GM18517 (cell line): ENCODE measurements around the gene PTGER4.
"Not testable (repeated sequence)": the region's sequence is repeated elsewhere in the genome, so short reads cannot be mapped to it uniquely, and the experiment has no call there.

Experiments used
- ATAC-seq: cut with Tn5 transposase; IDR thresholded peaks from one replicate; pipeline ENCODE4 v1.9.1; 2021; ENCODE audit warnings: mild to moderate bottlenecking, moderate library complexity; ENCODE audit not compliant: unreplicated experiment

PTGER4 gene

GRCh38 chr5:40688996-40689395 is 9.3 kb downstream of the PTGER4 start:
- ATAC-seq = no peak

- peak; percentile 50 for ATAC-seq
Observed at GRCh38 chr5:40689438-40689837, 9.7 kb downstream of the PTGER4 start.

- no peak for ATAC-seq
Observed at GRCh38 chr5:40690267-40690666, 10.6 kb downstream of the PTGER4 start.

- no peak for ATAC-seq
Observed at GRCh38 chr5:40691894-40692293, 12.2 kb downstream of the PTGER4 start.

- no peak for ATAC-seq
Observed at GRCh38 chr5:40694433-40694832, 14.7 kb downstream of the PTGER4 start.

GRCh38 chr5:40700116-40700782 is 20.5 kb downstream of the PTGER4 start:
- no peak for ATAC-seq

- not testable (repeated sequence) for ATAC-seq
Observed at GRCh38 chr5:40702027-40702426, 22.3 kb downstream of the PTGER4 start.

GRCh38 chr5:40705484-40705883 is 25.8 kb downstream of the PTGER4 start:
- ATAC-seq = not testable (repeated sequence)

GRCh38 chr5:40710575-40710974 is 30.9 kb downstream of the PTGER4 start:
- ATAC-seq = not testable (repeated sequence)

GRCh38 chr5:40714001-40714400 is 34.3 kb downstream of the PTGER4 start:
- ATAC-seq = no peak

- no peak for ATAC-seq
Observed at GRCh38 chr5:40716000-40716399, 36.3 kb downstream of the PTGER4 start.

- ATAC-seq = no peak
Observed at GRCh38 chr5:40716590-40716989, 36.9 kb downstream of the PTGER4 start.

GRCh38 chr5:40717281-40717680 is 37.6 kb downstream of the PTGER4 start:
- ATAC-seq = no peak

GRCh38 chr5:40720069-40720468 is 40.4 kb downstream of the PTGER4 start:
- ATAC-seq = no peak

- not testable (repeated sequence) for ATAC-seq
Observed at GRCh38 chr5:40722497-40722911, 42.8 kb downstream of the PTGER4 start.

- no peak for ATAC-seq
Observed at GRCh38 chr5:40733434-40733833, 53.7 kb downstream of the PTGER4 start.

- ATAC-seq = no peak
Observed at GRCh38 chr5:40733879-40734563, 54.3 kb downstream of the PTGER4 start.

- ATAC-seq = no peak
Observed at GRCh38 chr5:40734986-40735385, 55.3 kb downstream of the PTGER4 start.

GRCh38 chr5:40735609-40736008 is 55.9 kb downstream of the PTGER4 start:
- no peak for ATAC-seq

GRCh38 chr5:40736103-40736875 is 56.6 kb downstream of the PTGER4 start:
- peak; percentile 72 for ATAC-seq

- no peak for ATAC-seq
Observed at GRCh38 chr5:40738502-40738901, 58.8 kb downstream of the PTGER4 start.
